ENCODE measurements around the gene MDN1.
"Not testable (repeated sequence)": the region's sequence is repeated elsewhere in the genome, so short reads cannot be mapped to it uniquely, and the experiment has no call there.

The MDN1 gene

GRCh38 chr6:89660981-89661380 is 158.6 kb downstream of the MDN1 start:
- no peak for DNase-seq (ENCODE audit: low read depth in 3 of 3)

- DNase-seq (ENCODE audit: low read depth in 3 of 3): no peak
Measured at GRCh38 chr6:89657445-89658158, 162.0 kb downstream of the MDN1 start.

GRCh38 chr6:89655122-89655521 is 164.5 kb downstream of the MDN1 start:
- DNase-seq (ENCODE audit: low read depth in 3 of 3): no peak

GRCh38 chr6:89650579-89650978 is 169.0 kb downstream of the MDN1 start:
- no peak for DNase-seq (ENCODE audit: low read depth in 3 of 3)

- no peak for DNase-seq (ENCODE audit: low read depth in 3 of 3)
Measured at GRCh38 chr6:89649682-89650081, 169.9 kb downstream of the MDN1 start.

- DNase-seq (ENCODE audit: low read depth in 3 of 3): no peak
Measured at GRCh38 chr6:89644864-89645263, 174.7 kb downstream of the MDN1 start.

- no peak for DNase-seq (ENCODE audit: low read depth in 3 of 3)
Measured at GRCh38 chr6:89643406-89643805, 176.2 kb downstream of the MDN1 start.

- DNase-seq (ENCODE audit: low read depth in 3 of 3): no peak
Measured at GRCh38 chr6:89642956-89643355, 176.6 kb downstream of the MDN1 start.

- not testable (repeated sequence) for DNase-seq (ENCODE audit: low read depth in 3 of 3)
Measured at GRCh38 chr6:89641581-89641980, 178.0 kb downstream of the MDN1 start.

- no peak for DNase-seq (ENCODE audit: low read depth in 3 of 3)
Measured at GRCh38 chr6:89640804-89641203, 178.8 kb downstream of the MDN1 start.

- DNase-seq (ENCODE audit: low read depth in 3 of 3): peak; percentile 78 to 86 (median 81)
Measured at GRCh38 chr6:89638320-89639195, 181.0 kb downstream of the MDN1 start, which contains the start of gene LYRM2. TSS of gene LYRM2 (minus strand) at chr6:89638747. CDS start at chr6:89638716, 31 bp downstream.

GRCh38 chr6:89637960-89638319 is 181.7 kb downstream of the MDN1 start:
- no peak for DNase-seq (ENCODE audit: low read depth in 3 of 3)

GRCh38 chr6:89636412-89636811 is 183.2 kb downstream of the MDN1 start:
- not testable (repeated sequence) for DNase-seq (ENCODE audit: low read depth in 3 of 3)

- no peak for DNase-seq (ENCODE audit: low read depth in 3 of 3)
Measured at GRCh38 chr6:89630488-89630887, 189.1 kb downstream of the MDN1 start.

- DNase-seq (ENCODE audit: low read depth in 3 of 3): no peak
Measured at GRCh38 chr6:89623749-89624148, 195.8 kb downstream of the MDN1 start.

GRCh38 chr6:89619567-89619966 is 200.0 kb downstream of the MDN1 start:
- DNase-seq (ENCODE audit: low read depth in 3 of 3): no peak

GRCh38 chr6:89618026-89618425 is 201.6 kb downstream of the MDN1 start:
- no peak for DNase-seq (ENCODE audit: low read depth in 3 of 3)

- DNase-seq (ENCODE audit: low read depth in 3 of 3): no peak
Measured at GRCh38 chr6:89616531-89616930, 203.1 kb downstream of the MDN1 start.

GRCh38 chr6:89615882-89616281 is 203.7 kb downstream of the MDN1 start:
- DNase-seq (ENCODE audit: low read depth in 3 of 3): no peak

GRCh38 chr6:89613790-89614189 is 205.8 kb downstream of the MDN1 start:
- no peak for DNase-seq (ENCODE audit: low read depth in 3 of 3)

GRCh38 chr6:89612121-89612520 is 207.5 kb downstream of the MDN1 start:
- no peak for DNase-seq (ENCODE audit: low read depth in 3 of 3)

- no peak for DNase-seq (ENCODE audit: low read depth in 3 of 3)
Measured at GRCh38 chr6:89611666-89612065, 207.9 kb downstream of the MDN1 start.

GRCh38 chr6:89610149-89610642 is 209.4 kb downstream of the MDN1 start:
- DNase-seq (ENCODE audit: low read depth in 3 of 3): peak; percentile 55 to 66 (median 64)

All from stimulated activated CD4-positive, alpha-beta T cell treated with anti-CD3 and anti-CD28 coated beads, TNF-alpha, amount 100 ng/mL, for 4 hours (primary cell).